ENCODE data around the gene FGD6. TPM values are rescaled to one million over a fixed set of nuclear protein-coding genes. Genes with fewer than 3 reads are reported as not detected.
"Not testable (repeated sequence)": the region's sequence is repeated elsewhere in the genome, so short reads cannot be mapped to it uniquely, and the experiment has no call there.

The FGD6 gene
- total and polyA plus RNA-seq, 2 experiments from 2014 or later: 10.4 to 17.2 TPM

DNA sequence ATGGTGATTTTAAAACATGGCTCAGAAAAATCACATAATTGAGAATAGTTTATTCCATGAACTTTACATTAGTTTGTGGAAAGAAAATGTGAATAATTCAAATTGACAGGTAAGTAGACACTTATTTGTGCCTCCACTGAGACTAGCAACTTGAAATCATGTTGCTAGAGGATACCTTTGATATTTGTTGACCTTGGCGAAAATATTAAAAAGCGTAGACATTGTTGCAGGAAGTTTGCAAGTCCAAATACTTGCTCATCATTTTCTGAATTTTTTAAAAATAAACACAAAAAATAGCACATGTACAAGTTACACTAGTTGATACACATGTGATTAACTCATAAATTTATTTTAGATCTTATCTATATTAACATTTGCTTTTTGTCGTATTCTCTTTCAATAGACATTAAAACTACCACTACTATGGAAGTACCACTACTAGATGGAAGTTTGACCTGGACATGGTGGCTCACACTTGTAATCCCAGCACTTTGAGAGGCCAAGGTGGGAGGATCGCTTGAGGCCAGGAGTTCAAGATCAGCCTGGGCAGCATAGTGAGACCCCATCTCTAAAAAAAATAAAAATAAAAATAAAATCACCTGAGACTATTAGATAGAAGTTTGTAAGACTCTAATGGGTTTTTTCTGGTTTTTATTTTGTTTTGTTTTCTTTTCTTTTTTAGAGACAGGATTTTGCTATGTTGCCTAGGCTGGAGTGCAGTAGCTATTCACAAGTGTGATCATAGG, 24.7 kb upstream of the FGD6 start:
- 98% methylated on average over 4 of the region's 4 CpGs for WGBS (ENCODE audit: low lambda C conversion rate, missing lambda C conversion rate)

GRCh38 chr12:95241138-95241537, 23.9 kb upstream of the FGD6 start:
- not testable (repeated sequence) for H3K36me3 ChIP-seq (replicated peaks; ENCODE audit: insufficient read depth, low read depth); DNase-seq (ENCODE audit: low spot score); H3K27ac ChIP-seq; H4K20me1 ChIP-seq (ENCODE audit: insufficient read depth, poor library complexity, severe bottlenecking); H3K9me3 ChIP-seq (ENCODE audit: low read depth); H3K9me2 ChIP-seq (replicated peaks; ENCODE audit: insufficient read depth); H3K27me3 ChIP-seq; H2AFZ ChIP-seq; H3K4me1 ChIP-seq (ENCODE audit: insufficient read depth); H3K4me2 ChIP-seq; H3K4me3 ChIP-seq
- H3K79me2 ChIP-seq: peaks cover 99% of the 10 kb centered on the region
- 87% methylated on average over 6 of the region's 6 CpGs for WGBS (ENCODE audit: low lambda C conversion rate, missing lambda C conversion rate)

More for the DNA sequence above, 24.7 kb upstream of the FGD6 start:
- Histone ChIP-seq H3K27me3 (no peaks in the 10 kb centered on the region), H3K4me2 (no peak overlapping the region), H3K36me3 (replicated peaks; ENCODE audit: insufficient read depth, low read depth) (no peaks in the 10 kb centered on the region), H2AFZ (no peak overlapping the region), H3K4me1 (ENCODE audit: insufficient read depth) (no peaks in the 10 kb centered on the region), H3K27ac (no peak overlapping the region), H4K20me1 (ENCODE audit: insufficient read depth, poor library complexity, severe bottlenecking) (peaks cover 8% of the 10 kb centered on the region), H3K9me3 (ENCODE audit: low read depth) (no peaks in the 10 kb centered on the region), H3K79me2 (peaks cover 96% of the 10 kb centered on the region), H3K4me3 (no peak overlapping the region), H3K9me2 (replicated peaks; ENCODE audit: insufficient read depth) (no peaks in the 10 kb centered on the region)
- DNase-seq (ENCODE audit: low spot score): no peak
- no peak for TF ChIP-seq EZH2phosphoT487 (IDR thresholded peaks at IDR 0.05; ENCODE audit: low read depth, severe bottlenecking, unreplicated experiment)
- no peak for TF ChIP-seq EZH2 (IDR thresholded peaks at IDR 0.05; ENCODE audit: borderline replicate concordance)
- TF ChIP-seq CTCF (IDR thresholded peaks at IDR 0.05; ENCODE audit: poor library complexity): no peak

GRCh38 chr12:95240556-95240955, 23.3 kb upstream of the FGD6 start:
- Histone ChIP-seq H3K9me2 (replicated peaks; ENCODE audit: insufficient read depth) (no peaks in the 10 kb centered on the region), H3K4me2 (no peak overlapping the region), H3K4me1 (ENCODE audit: insufficient read depth) (no peaks in the 10 kb centered on the region), H3K4me3 (no peak overlapping the region), H2AFZ (no peak overlapping the region), H3K27me3 (no peaks in the 10 kb centered on the region), H3K36me3 (replicated peaks; ENCODE audit: insufficient read depth, low read depth) (no peaks in the 10 kb centered on the region), H4K20me1 (ENCODE audit: insufficient read depth, poor library complexity, severe bottlenecking) (peaks cover 8% of the 10 kb centered on the region), H3K79me2 (peaks cover 93% of the 10 kb centered on the region), H3K27ac (no peak overlapping the region), H3K9me3 (ENCODE audit: low read depth) (no peaks in the 10 kb centered on the region)
- TF ChIP-seq EZH2phosphoT487 (IDR thresholded peaks at IDR 0.05; ENCODE audit: low read depth, severe bottlenecking, unreplicated experiment): no peak
- no peak for TF ChIP-seq EZH2 (IDR thresholded peaks at IDR 0.05; ENCODE audit: borderline replicate concordance)
- no peak for TF ChIP-seq CTCF (IDR thresholded peaks at IDR 0.05; ENCODE audit: poor library complexity)
- WGBS (ENCODE audit: low lambda C conversion rate, missing lambda C conversion rate): 100% methylated on average over 2 of the region's 2 CpGs
- DNase-seq (ENCODE audit: low spot score): no peak

DNA sequence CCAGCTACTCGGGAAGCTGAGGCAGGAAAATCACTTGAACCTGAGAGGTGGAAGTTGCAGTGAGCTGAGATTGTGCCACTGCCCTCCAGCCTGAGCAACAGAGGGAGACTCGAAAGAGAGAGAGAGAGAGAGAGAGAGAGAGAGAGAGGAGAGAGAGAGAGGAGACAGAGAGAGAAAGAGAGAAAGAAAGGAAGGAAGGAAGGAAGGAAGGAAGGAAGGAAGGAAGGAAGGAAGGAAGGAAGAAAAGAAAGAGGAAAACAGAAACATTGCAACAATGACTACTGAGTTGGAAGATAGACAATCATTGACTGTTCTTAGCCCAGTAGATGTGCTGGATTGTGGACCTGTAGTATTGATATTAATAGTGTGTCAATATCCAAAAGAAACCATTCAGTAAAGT, 22.6 kb upstream of the FGD6 start:
- not testable (repeated sequence) for DNase-seq (ENCODE audit: low spot score); H3K9me2 ChIP-seq (replicated peaks; ENCODE audit: insufficient read depth); H3K27ac ChIP-seq; H3K4me3 ChIP-seq; H3K27me3 ChIP-seq; H3K4me1 ChIP-seq (ENCODE audit: insufficient read depth); H4K20me1 ChIP-seq (ENCODE audit: insufficient read depth, poor library complexity, severe bottlenecking); H2AFZ ChIP-seq; H3K4me2 ChIP-seq; H3K36me3 ChIP-seq (replicated peaks; ENCODE audit: insufficient read depth, low read depth); H3K9me3 ChIP-seq (ENCODE audit: low read depth)
- H3K79me2 ChIP-seq: peaks cover 86% of the 10 kb centered on the region
- 85% methylated on average over 2 of the region's 2 CpGs for WGBS (ENCODE audit: low lambda C conversion rate, missing lambda C conversion rate)
